ENCODE data around the gene ADD3.

Gene ADD3

GRCh38 chr10:110069502-110069982, 61.8 kb downstream of the ADD3 start:
- H3K27ac ChIP-seq = no peak overlapping the region

GRCh38 chr10:110073896-110074295, 66.1 kb downstream of the ADD3 start:
- TF ChIP-seq CTCF (IDR thresholded peaks at IDR 0.05) (no peak), ZFX (IDR thresholded peaks at IDR 0.05; ENCODE audit: borderline replicate concordance) (no peak)
- no peak overlapping the region for H3K27ac ChIP-seq

More at GRCh38 chr10:110069502-110069982, 61.8 kb downstream of the ADD3 start:
- TF ChIP-seq ZFX (IDR thresholded peaks at IDR 0.05; ENCODE audit: borderline replicate concordance) (no peak), CTCF (IDR thresholded peaks at IDR 0.05) (no peak)

- no peak overlapping the region for H3K27ac ChIP-seq
- TF ChIP-seq CTCF (IDR thresholded peaks at IDR 0.05) (no peak), ZFX (IDR thresholded peaks at IDR 0.05; ENCODE audit: borderline replicate concordance) (no peak)
Measured at GRCh38 chr10:110074298-110074697, 66.5 kb downstream of the ADD3 start.

- TF ChIP-seq CTCF (IDR thresholded peaks at IDR 0.05) (no peak), ZFX (IDR thresholded peaks at IDR 0.05; ENCODE audit: borderline replicate concordance) (no peak)
- no peak overlapping the region for H3K27ac ChIP-seq
Measured at GRCh38 chr10:110074758-110075671, 67.2 kb downstream of the ADD3 start.

GRCh38 chr10:110075686-110076085, 67.9 kb downstream of the ADD3 start:
- TF ChIP-seq CTCF (IDR thresholded peaks at IDR 0.05) (no peak), ZFX (IDR thresholded peaks at IDR 0.05; ENCODE audit: borderline replicate concordance) (no peak)
- no peak overlapping the region for H3K27ac ChIP-seq

GRCh38 chr10:110076559-110077318, 69.0 kb downstream of the ADD3 start:
- no peak overlapping the region for H3K27ac ChIP-seq
- TF ChIP-seq CTCF (IDR thresholded peaks at IDR 0.05) = no peak
- TF ChIP-seq ZFX (IDR thresholded peaks at IDR 0.05; ENCODE audit: borderline replicate concordance) = no peak
